Measurements from ENCODE around the gene SLC37A3. TPM values are rescaled to one million over a fixed set of nuclear protein-coding genes. Genes with fewer than 3 reads are reported as not detected.
A peak's percentile ranks its signal among the peaks of the same experiment; 100 is the strongest.

SLC37A3 gene
- total RNA-seq, 1 experiment from 2014 or later = 22.1 TPM

DNA sequence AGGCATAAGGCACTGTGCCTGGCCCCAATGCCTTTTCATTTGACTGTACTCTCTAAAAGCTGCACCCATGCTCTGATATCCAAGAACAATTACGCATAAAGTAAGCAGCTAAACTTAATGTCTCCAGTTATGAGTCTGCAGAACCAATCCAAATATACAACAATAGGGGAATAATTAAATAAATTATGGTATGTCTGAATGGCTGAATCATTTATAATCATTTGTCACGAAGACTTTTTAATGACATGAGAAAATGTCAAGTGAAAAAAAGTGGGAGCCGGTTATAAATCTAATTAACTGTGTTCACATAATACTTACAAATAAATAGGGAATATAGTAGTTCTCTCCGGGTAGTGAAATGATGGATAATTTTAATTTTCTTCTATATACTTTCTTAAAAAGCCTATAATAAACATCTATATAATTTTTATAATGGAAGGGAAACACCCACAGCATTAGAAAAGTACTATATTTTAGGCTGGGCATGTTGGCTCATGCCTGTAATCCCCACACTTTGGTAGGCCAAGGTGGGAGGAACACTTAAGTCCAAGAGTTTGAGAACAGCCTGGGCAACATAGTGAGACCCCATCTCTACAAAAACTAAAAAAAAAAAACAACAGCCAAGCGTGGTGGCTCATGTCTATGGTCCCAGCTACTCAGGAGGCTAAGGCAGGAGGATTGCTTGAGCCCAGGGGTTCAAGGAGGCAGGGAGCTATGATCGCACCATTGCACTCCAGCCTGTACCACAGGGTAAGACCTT is 14.2 kb downstream of the SLC37A3 start:
- H3K4me1 ChIP-seq (ENCODE audit: insufficient read depth, low read length) = peaks cover 6% of the 10 kb centered on the region; the same call in 1 of the 2 replicates
- H3K4me2 ChIP-seq (ENCODE audit: low read length) = no peak overlapping the region
- no peaks in the 10 kb centered on the region for H3K9me2 ChIP-seq (replicated peaks; ENCODE audit: low read length)
- no peaks in the 10 kb centered on the region for H3F3A ChIP-seq (ENCODE audit: low read length, unreplicated experiment)
- intact Hi-C loops (cut with micrococcal nuclease) = no loop called here
- BruUV-seq (replicated peaks) = no TSS peak
- no peak overlapping the region for H3K9ac ChIP-seq (ENCODE audit: low read length)
- H3K27me3 ChIP-seq (ENCODE audit: low read length) = no peaks in the 10 kb centered on the region
- ChIA-PET POLR2A (ENCODE audit: unreplicated experiment) (no interaction called here), CTCF (no interaction called here)
- peaks cover 24% of the 10 kb centered on the region; the same call in 1 of the 2 replicates for H3K79me2 ChIP-seq (ENCODE audit: low read length)
- H3K4me3 ChIP-seq (ENCODE audit: low read length) = no peak overlapping the region
- DNase-seq = no peak
- H4K20me1 ChIP-seq (ENCODE audit: low read length) = no peaks in the 10 kb centered on the region
- H3K27ac ChIP-seq (ENCODE audit: low read length) = no peak overlapping the region
- no peaks in the 10 kb centered on the region for H3K9me3 ChIP-seq (ENCODE audit: low read length)
- no peak overlapping the region for H2AFZ ChIP-seq (ENCODE audit: low read length)
- ATAC-seq = no peak
- TF ChIP-seq EZH2 (IDR thresholded peaks at IDR 0.05; ENCODE audit: low read length, unreplicated experiment) = no peak
- peaks cover 4% of the 10 kb centered on the region for H3K36me3 ChIP-seq (ENCODE audit: low read depth, low read length)

DNA sequence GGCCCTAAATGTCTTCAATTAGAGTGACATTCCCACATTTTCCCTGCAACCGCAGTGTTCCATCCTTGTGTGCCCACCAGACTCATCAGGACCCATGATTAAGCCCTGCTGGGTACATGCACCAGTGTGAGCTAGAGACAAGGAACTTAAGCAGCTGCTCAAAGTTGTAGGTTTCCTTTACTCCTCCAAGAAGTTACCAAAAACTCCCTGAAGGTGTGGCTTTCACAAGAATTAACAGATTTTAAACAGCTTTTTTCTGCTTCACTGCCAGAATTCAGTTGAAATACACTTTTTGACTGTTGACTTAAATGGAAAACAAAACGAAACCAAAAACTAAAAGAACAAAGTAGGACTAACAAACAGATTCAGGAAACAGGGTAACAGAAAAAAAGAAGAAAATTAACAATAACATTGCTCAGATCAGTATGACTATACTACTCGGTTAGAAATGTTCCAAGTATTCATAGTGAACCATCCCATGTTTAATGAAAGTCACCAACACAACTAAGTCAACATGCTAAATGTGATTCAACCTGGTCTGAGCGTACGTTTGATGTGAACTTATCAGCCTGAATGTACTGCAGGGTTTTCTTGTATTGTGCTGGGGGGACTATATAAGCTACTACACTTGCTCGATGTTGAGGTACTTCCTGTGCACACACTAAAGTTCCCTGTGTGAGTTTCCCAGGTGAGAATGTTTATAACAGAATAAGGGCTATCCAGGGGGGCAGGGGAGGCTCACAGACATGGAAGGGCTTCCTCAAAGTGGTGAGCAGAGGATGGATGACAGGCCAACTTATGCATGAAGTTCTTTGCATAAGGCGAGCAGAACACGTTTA is 22.2 kb downstream of the SLC37A3 start:
- intact Hi-C loops (cut with micrococcal nuclease) = no loop called here
- no peaks in the 10 kb centered on the region for H4K20me1 ChIP-seq (ENCODE audit: low read length)
- H2AFZ ChIP-seq (ENCODE audit: low read length) = no peak overlapping the region
- BruUV-seq (replicated peaks) = no TSS peak
- no peak overlapping the region for H3K4me3 ChIP-seq (ENCODE audit: low read length)
- ATAC-seq (peak; percentile 49), DNase-seq (no peak)
- H3F3A ChIP-seq (ENCODE audit: low read length, unreplicated experiment) = no peaks in the 10 kb centered on the region
- no peak for TF ChIP-seq EZH2 (IDR thresholded peaks at IDR 0.05; ENCODE audit: low read length, unreplicated experiment)
- TF ChIP-seq EZH2phosphoT487 (IDR thresholded peaks at IDR 0.05; ENCODE audit: borderline replicate concordance, low read length) = no peak
- TF ChIP-seq, protein P1, sequence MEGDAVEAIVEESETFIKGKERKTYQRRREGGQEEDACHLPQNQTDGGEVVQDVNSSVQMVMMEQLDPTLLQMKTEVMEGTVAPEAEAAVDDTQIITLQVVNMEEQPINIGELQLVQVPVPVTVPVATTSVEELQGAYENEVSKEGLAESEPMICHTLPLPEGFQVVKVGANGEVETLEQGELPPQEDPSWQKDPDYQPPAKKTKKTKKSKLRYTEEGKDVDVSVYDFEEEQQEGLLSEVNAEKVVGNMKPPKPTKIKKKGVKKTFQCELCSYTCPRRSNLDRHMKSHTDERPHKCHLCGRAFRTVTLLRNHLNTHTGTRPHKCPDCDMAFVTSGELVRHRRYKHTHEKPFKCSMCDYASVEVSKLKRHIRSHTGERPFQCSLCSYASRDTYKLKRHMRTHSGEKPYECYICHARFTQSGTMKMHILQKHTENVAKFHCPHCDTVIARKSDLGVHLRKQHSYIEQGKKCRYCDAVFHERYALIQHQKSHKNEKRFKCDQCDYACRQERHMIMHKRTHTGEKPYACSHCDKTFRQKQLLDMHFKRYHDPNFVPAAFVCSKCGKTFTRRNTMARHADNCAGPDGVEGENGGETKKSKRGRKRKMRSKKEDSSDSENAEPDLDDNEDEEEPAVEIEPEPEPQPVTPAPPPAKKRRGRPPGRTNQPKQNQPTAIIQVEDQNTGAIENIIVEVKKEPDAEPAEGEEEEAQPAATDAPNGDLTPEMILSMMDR (conservative IDR thresholded peaks at IDR 0.05; ENCODE audit: low read depth, low read length) = no peak
- H3K9ac ChIP-seq (ENCODE audit: low read length) = no peak overlapping the region
- POLR2A ChIA-PET (ENCODE audit: unreplicated experiment) = no interaction called here
- no peak overlapping the region for H3K4me2 ChIP-seq (ENCODE audit: low read length)
- no peaks in the 10 kb centered on the region for H3K9me2 ChIP-seq (replicated peaks; ENCODE audit: low read length)
- no peaks in the 10 kb centered on the region for H3K4me1 ChIP-seq (ENCODE audit: insufficient read depth, low read length)
- no peaks in the 10 kb centered on the region for H3K79me2 ChIP-seq (ENCODE audit: low read length)
- H3K27me3 ChIP-seq (ENCODE audit: low read length) = no peaks in the 10 kb centered on the region
- H3K9me3 ChIP-seq (ENCODE audit: low read length) = no peaks in the 10 kb centered on the region
- CTCF ChIA-PET = interaction anchor here (0.5 kb wide), 1 partner anchor 116 kb away, joined by 5 read pairs; no protein-coding TSS in a partner anchor
- H3K36me3 ChIP-seq (ENCODE audit: low read depth, low read length) = peaks cover 8% of the 10 kb centered on the region
- no peak overlapping the region for H3K27ac ChIP-seq (ENCODE audit: low read length)

DNA sequence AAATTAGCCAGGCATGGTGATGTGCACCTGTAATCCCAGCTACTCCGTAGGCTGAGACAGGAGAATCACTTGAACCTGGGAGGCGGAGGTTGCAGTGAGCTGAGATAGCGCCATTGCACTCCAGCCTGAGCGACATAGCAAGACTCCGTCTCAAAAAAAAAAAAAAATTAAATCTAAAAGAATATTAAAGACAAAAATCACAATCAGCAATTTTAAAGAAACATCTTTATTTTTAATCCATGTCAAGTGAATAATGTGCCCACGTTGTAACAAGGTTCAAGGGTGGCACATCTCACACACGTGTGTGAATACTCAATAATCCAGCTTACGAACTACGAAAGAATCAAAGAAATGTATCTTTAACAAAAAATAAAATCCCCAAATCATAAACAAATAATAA is 23.0 kb downstream of the SLC37A3 start:
- ChIA-PET POLR2A (ENCODE audit: unreplicated experiment) (no interaction called here), CTCF (no interaction called here)
- Histone ChIP-seq H3K9me2 (replicated peaks; ENCODE audit: low read length) (no peaks in the 10 kb centered on the region), H3F3A (ENCODE audit: low read length, unreplicated experiment) (no peaks in the 10 kb centered on the region), H3K9ac (ENCODE audit: low read length) (no peak overlapping the region), H3K27ac (ENCODE audit: low read length) (no peak overlapping the region), H3K9me3 (ENCODE audit: low read length) (no peaks in the 10 kb centered on the region), H2AFZ (ENCODE audit: low read length) (no peak overlapping the region), H3K27me3 (ENCODE audit: low read length) (no peaks in the 10 kb centered on the region), H3K4me3 (ENCODE audit: low read length) (no peak overlapping the region), H3K36me3 (ENCODE audit: low read depth, low read length) (peaks cover 8% of the 10 kb centered on the region), H3K4me2 (ENCODE audit: low read length) (no peak overlapping the region), H3K4me1 (ENCODE audit: insufficient read depth, low read length) (no peaks in the 10 kb centered on the region), H3K79me2 (ENCODE audit: low read length) (no peaks in the 10 kb centered on the region), H4K20me1 (ENCODE audit: low read length) (no peaks in the 10 kb centered on the region)
- TF ChIP-seq, protein P1 (conservative IDR thresholded peaks at IDR 0.05; ENCODE audit: low read depth, low read length) = no peak
- TF ChIP-seq EZH2phosphoT487 (IDR thresholded peaks at IDR 0.05; ENCODE audit: borderline replicate concordance, low read length) (no peak), EZH2 (IDR thresholded peaks at IDR 0.05; ENCODE audit: low read length, unreplicated experiment) (no peak)
- no peak for ATAC-seq
- intact Hi-C loops (cut with micrococcal nuclease) = no loop called here
- BruUV-seq (replicated peaks) = no TSS peak
- no peak for DNase-seq
